ENCODE data around the gene GPC3.
"Not testable (repeated sequence)": the region's sequence is repeated elsewhere in the genome, so short reads cannot be mapped to it uniquely, and the experiment has no call there.

The GPC3 gene

DNA sequence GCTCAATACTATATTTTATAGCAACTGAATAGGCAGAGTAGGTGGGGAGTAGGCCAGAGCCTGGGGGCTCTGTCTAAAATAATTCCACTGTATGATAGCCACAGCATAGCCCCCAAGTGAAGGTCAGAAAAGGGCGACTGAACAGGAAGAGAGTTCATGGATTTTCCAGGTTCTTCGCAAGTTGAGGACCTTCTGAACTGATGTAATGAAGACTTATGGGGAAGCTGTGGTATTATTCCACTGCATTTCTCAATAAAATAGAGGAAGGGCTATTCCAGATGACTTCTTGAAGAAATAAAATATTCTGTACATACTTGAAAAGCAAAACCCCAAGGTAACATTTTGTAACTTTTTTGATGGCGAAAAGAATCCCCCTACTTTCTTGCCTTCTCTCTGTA lies 338.7 kb downstream of the GPC3 start:
- DNase-seq (ENCODE audit: low spot score) = no peak

GRCh38 chrX:133645977-133646718 lies 339.2 kb downstream of the GPC3 start:
- DNase-seq (ENCODE audit: low spot score) = no peak

GRCh38 chrX:133645256-133645655 lies 340.1 kb downstream of the GPC3 start:
- DNase-seq (ENCODE audit: low spot score) = no peak

DNA sequence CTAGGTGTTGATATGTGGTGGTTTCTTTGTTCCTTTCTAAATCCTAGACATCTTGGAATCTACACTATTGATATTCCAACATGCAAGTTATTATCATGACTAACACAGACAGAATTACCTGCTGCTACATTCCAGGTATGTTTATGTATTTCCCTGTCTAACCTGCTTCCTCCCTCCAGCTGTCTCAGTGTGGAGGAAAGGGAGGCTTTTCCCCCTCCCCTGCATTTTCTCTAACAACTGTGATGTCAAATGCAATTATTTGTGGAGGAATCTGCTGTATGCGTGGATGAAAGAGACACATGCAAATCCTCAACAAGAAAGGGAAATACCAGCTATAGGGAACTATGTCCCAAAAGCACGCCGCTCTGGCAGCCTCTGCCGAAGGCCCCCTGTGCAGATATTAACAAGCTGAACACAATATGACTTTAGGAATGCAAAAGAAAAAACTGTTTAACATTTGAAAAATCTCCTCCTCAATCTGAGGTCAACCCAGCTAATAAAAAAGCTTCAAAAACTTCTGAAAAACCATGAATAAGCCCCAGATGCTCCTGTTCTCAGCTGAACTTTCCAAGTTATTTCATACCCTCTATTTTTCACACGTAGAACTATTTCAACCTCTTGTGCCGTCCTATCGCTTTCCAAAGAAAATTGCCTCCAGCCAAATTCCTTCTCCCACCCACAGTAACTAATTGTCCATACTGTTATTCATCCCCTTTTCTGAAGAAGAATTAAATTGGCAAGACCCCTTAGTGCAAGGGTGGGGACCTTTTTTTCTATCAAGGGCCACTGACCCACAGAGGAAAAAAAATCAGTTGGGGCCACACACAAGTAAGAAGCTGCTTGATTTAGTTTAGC lies 345.0 kb downstream of the GPC3 start:
- DNase-seq (ENCODE audit: low spot score) = no peak

- no peak for DNase-seq (ENCODE audit: low spot score)
Observed at GRCh38 chrX:133639726-133640125, 345.7 kb downstream of the GPC3 start.

GRCh38 chrX:133638285-133638684 lies 347.1 kb downstream of the GPC3 start:
- DNase-seq (ENCODE audit: low spot score) = no peak

- DNase-seq (ENCODE audit: low spot score) = no peak
Observed at GRCh38 chrX:133637765-133638164, 347.6 kb downstream of the GPC3 start.

GRCh38 chrX:133636009-133636408 lies 349.4 kb downstream of the GPC3 start:
- no peak for DNase-seq (ENCODE audit: low spot score)

DNA sequence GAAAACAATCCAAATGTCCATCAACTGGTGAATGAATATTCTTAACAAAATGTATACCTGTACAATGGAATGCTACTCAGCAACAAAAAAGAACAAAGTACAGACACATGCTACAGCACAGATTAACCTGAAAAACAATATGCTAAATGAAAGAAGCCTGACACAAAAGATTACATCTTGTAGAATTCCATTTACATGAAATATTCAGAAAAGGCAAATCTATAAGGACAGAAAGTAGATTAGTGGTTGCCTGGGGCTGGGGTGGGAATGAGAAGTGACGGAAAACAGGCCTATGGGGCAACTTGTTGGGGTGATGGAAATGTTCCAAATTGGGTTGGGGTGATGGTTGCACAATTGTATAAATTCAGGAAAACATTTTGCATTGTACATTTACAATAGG lies 351.0 kb downstream of the GPC3 start:
- no peak for DNase-seq (ENCODE audit: low spot score)

- DNase-seq (ENCODE audit: low spot score) = no peak
Observed at GRCh38 chrX:133633950-133634349, 351.4 kb downstream of the GPC3 start.

DNA sequence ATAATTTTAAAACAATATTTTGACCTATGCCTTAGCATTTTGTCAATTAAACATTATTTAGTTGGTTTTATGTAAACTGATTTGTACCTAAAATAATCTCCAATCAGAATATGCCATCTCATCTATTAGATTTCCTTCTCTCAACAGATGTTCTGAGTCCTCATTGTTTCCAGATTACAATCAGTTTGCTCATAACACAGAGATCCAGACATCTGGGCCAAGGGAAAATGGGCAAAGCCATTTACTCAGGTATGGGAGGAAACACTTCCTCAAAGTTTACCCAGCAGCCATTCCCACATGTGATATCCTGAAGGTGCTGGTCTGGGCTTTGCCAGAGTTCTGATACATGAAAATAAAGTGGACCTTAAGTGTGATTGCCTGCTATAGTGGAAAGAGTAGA lies 352.2 kb downstream of the GPC3 start:
- no peak for DNase-seq (ENCODE audit: low spot score)

- no peak for DNase-seq (ENCODE audit: low spot score)
Observed at GRCh38 chrX:133630362-133630761, 355.0 kb downstream of the GPC3 start.

- DNase-seq (ENCODE audit: low spot score) = no peak
Observed at GRCh38 chrX:133627673-133628072, 357.7 kb downstream of the GPC3 start.

- DNase-seq (ENCODE audit: low spot score) = not testable (repeated sequence)
Observed at GRCh38 chrX:133621384-133621783, 364.0 kb downstream of the GPC3 start.

DNA sequence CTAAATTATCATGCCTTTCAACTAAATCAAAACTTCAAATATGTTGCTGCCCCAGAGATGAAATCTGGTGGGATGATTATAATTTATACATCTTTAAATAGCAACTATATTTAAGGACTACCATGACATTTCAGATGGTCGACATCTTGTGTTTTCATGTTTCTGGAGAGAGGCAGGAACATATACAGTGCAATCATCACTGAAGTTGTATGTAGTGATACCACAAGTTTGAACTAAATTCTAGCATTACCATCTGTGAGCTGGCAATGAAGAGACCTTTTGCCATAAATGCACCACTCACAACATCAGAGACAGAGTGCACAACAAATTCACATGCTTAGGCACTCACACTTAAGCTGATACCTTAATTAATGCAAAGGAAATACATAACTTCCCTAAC lies 373.7 kb downstream of the GPC3 start:
- no peak for DNase-seq (ENCODE audit: low spot score)

DNA sequence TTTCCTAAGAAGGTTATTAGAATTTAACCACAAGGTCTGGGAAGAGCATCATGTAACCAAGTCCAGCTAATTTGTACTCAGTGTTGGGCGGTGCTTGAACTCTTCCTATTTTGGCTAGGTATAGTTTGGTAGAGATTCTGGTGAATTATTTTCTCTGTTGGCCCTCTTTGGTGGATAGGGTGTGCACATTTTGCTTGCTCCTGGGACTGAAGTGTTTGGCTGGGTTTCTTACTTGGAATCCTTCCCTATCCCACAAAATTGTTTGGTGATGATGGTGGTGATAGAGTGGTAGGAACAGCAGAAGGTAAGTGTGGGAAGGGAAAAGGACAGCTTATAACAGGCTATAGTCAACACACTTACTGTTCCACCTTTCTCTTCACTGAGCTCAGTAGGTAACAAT lies 375.3 kb downstream of the GPC3 start:
- no peak for DNase-seq (ENCODE audit: low spot score)

DNA sequence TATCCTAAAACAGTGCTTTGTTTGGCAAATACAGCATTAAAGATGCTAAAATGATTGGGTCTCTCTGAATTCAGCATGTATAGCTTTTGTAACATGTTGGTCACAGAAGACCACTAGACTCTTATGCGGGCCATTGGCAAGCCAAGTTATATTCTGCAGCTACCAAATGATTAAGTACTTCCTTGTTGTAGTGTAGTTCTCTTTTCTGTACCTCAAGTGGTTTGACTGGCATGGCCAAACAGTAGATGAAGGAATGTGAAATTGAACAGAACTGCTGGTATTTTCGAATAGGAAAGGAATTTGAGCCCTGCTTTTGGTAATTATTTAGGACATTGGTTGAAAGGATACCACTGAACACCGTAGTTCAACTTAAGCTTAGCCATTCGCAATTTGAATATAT lies 376.2 kb downstream of the GPC3 start:
- DNase-seq (ENCODE audit: low spot score) = no peak

- no peak for DNase-seq (ENCODE audit: low spot score)
Observed at GRCh38 chrX:133608406-133608805, 377.0 kb downstream of the GPC3 start.

- no peak for DNase-seq (ENCODE audit: low spot score)
Observed at GRCh38 chrX:133607419-133608348, 377.7 kb downstream of the GPC3 start.

GRCh38 chrX:133606990-133607389 lies 378.4 kb downstream of the GPC3 start:
- DNase-seq (ENCODE audit: low spot score) = no peak

- no peak for DNase-seq (ENCODE audit: low spot score)
Observed at GRCh38 chrX:133604801-133605200, 380.6 kb downstream of the GPC3 start.

GRCh38 chrX:133602881-133603280 lies 382.5 kb downstream of the GPC3 start:
- DNase-seq (ENCODE audit: low spot score) = no peak
